Measurements from ENCODE around the gene GSTM4. TPM values are rescaled to one million over a fixed set of nuclear protein-coding genes. Genes with fewer than 3 reads are reported as not detected.
"Not testable (repeated sequence)": the region's sequence is repeated elsewhere in the genome, so short reads cannot be mapped to it uniquely, and the experiment has no call there.

Gene GSTM4
- total RNA-seq, 1 experiment from 2014 or later, result 24.6 TPM

DNA sequence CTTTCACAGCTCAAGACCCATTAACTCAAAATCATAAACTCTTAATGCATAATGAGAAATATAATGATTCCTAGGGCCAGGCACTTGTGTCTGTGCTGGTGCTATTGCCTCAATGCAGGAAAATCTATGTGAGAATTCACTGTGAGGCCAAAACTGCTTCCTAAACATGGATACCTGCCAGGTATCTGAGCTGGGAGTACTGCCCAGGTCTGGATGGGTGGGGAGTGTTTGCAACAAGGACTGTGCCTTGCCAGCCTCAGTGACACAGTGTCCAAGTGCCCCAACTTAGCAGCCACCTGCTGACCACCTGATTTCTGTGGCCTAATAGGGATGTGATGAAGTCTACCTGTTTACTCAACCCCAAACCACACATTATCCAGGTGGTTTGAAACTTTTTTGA is 53.9 kb downstream of the GSTM4 start:
- not testable (repeated sequence) for H4K5ac ChIP-seq (ENCODE audit: insufficient read length, low read depth, low read length); H3K79me1 ChIP-seq (ENCODE audit: insufficient read depth, low read depth, low read length, poor library complexity, severe bottlenecking); H2AK5ac ChIP-seq (ENCODE audit: insufficient read length, low read length); H3K27ac Mint-ChIP-seq; H3T11ph ChIP-seq (ENCODE audit: low read length); H2BK5ac ChIP-seq (ENCODE audit: insufficient read length, low read length); H3K18ac ChIP-seq (ENCODE audit: insufficient read length, low read depth, low read length); H2BK12ac ChIP-seq (ENCODE audit: insufficient read length, low read depth, low read length); H2BK15ac ChIP-seq (ENCODE audit: low read depth, low read length); H3K9ac ChIP-seq (ENCODE audit: extremely low read depth, insufficient read length, low read length); DNase-seq; H3K27me3 ChIP-seq (ENCODE audit: insufficient read depth, low read length); H4K8ac ChIP-seq (replicated peaks; ENCODE audit: insufficient read length, low read depth, low read length); H3K4me3 Mint-ChIP-seq; H3K23me2 ChIP-seq (ENCODE audit: insufficient read length, low read depth, low read length, poor library complexity, severe bottlenecking); H2AFZ ChIP-seq (ENCODE audit: low read length); H3K14ac ChIP-seq (ENCODE audit: insufficient read depth, low read length); H3K56ac ChIP-seq (ENCODE audit: insufficient read length, low read depth, low read length); H4K20me1 ChIP-seq (ENCODE audit: control insufficient read depth, insufficient read depth, insufficient read length); H3K79me2 ChIP-seq (ENCODE audit: insufficient read depth, low read length); H2BK20ac ChIP-seq (ENCODE audit: low read depth, low read length, poor library complexity, severe bottlenecking); H3K4ac ChIP-seq (ENCODE audit: low read depth, low read length); H3K23ac ChIP-seq (ENCODE audit: insufficient read length, low read depth, low read length); H3K4me1 ChIP-seq (ENCODE audit: insufficient read depth, low read length); H4K91ac ChIP-seq (ENCODE audit: insufficient read length, low read depth, low read length); H3K9me3 ChIP-seq (ENCODE audit: control insufficient read depth, low read depth, low read length); H3K4me1 Mint-ChIP-seq; H3K4me2 ChIP-seq (ENCODE audit: insufficient read depth, insufficient read length, low read length); H2BK120ac ChIP-seq (ENCODE audit: low read depth, low read length, poor library complexity, severe bottlenecking); H3K27ac ChIP-seq (ENCODE audit: insufficient read length, low read depth, low read length)
- Mint-ChIP-seq H3K36me3 (ENCODE audit: insufficient read depth in 1 of 3, low read depth in 3 of 3) (peaks cover 6 to 16% (median 8%) of the 10 kb centered on the region in 3 experiments; a peak in 5 of 7 replicates), H3K9me3 (peaks cover 16 to 21% of the 10 kb centered on the region in 2 experiments), H3K27me3 (ENCODE audit: low read depth) (peaks cover 14% of the 10 kb centered on the region)

Other genes with a start within 250 kb of the GSTM4 start
- 133 and 136 TPM in 2 replicates for gene PSMA5, start 229.7 kb upstream of the GSTM4 start, total RNA-seq (2021)
- 2.5 and 2.6 TPM in 2 replicates for gene SYPL2, start 189.6 kb upstream of the GSTM4 start, total RNA-seq (2021)
- 17.3 TPM in 2 replicates for gene ATXN7L2, start 172.2 kb upstream of the GSTM4 start, total RNA-seq (2021)
- 6.5 and 6.7 TPM in 2 replicates for gene CYB561D1, start 162.0 kb upstream of the GSTM4 start, total RNA-seq (2021)
- gene AMIGO1, start 146.4 kb upstream of the GSTM4 start, total RNA-seq (2021), result 3.6 and 4.1 TPM in 2 replicates
- gene GPR61, start 116.2 kb upstream of the GSTM4 start, total RNA-seq (2021), result 0.24 and 0.48 TPM in 2 replicates
- 9.8 and 9.9 TPM in 2 replicates for gene GNAI3, start 107.5 kb upstream of the GSTM4 start, total RNA-seq (2021)
- 0.20 TPM in 1 of 2 replicates, not detected in the other for gene GNAT2, start 36.5 kb upstream of the GSTM4 start, total RNA-seq (2021)
- gene AMPD2, start 36.3 kb upstream of the GSTM4 start, total RNA-seq (2021), result 63.0 and 65.1 TPM in 2 replicates
- gene GSTM2, start 12.0 kb downstream of the GSTM4 start, total RNA-seq (2021), result 14.9 and 15.3 TPM in 2 replicates
- gene GSTM1, start 31.7 kb downstream of the GSTM4 start, total RNA-seq (2021), result 19.5 and 20.7 TPM in 2 replicates
- not detected in 2 replicates for gene GSTM5, start 56.2 kb downstream of the GSTM4 start, total RNA-seq (2021)
- gene GSTM3, start 84.9 kb downstream of the GSTM4 start, total RNA-seq (2021), result 2.7 and 3.5 TPM in 2 replicates
- gene EPS8L3, start 107.8 kb downstream of the GSTM4 start, total RNA-seq (2021), result not detected in 2 replicates

Measured in H9 (cell line).